Breast epithelium (tissue), 4 donors: ENCODE data around the gene SPATA16. TPM values are rescaled to one million over a fixed set of nuclear protein-coding genes. Genes with fewer than 3 reads are reported as not detected.
"Not testable (repeated sequence)": the region's sequence is repeated elsewhere in the genome, so short reads cannot be mapped to it uniquely, and the experiment has no call there.

ENCODE experiments used
- DNase-seq, 2 donors: peaks; one replicate each; pipeline ENCODE4 v3.0.0-alpha.2; 2019; ENCODE audit warnings: low spot score in 2 of 2
- H3K27ac ChIP-seq, 2 donors: fragments of 200-600 bp; sonication (generic) in 1 of 2; one replicate each; pipeline ENCODE4 v1.5.1; 2016 to 2019; ENCODE audit warnings: mild to moderate bottlenecking in 1 of 2
- H3K27me3 ChIP-seq, 2 donors: fragments of 200-600 bp; sonication (generic) in 1 of 2; one replicate each; pipeline versions ENCODE4 v1.5.1 to v1.6.0; 2017 to 2019; ENCODE audit warnings: control low read depth in 1 of 2, mild to moderate bottlenecking in 1 of 2
- H3K36me3 ChIP-seq: fragments of 200-600 bp; one replicate; pipeline ENCODE4 v1.5.1; 2019
- H3K4me1 ChIP-seq, 2 donors: fragments of 200-600 bp; sonication (generic); one replicate each; pipeline ENCODE4 v1.5.1; 2016 to 2019; ENCODE audit warnings: control low read depth in 1 of 2
- H3K4me3 ChIP-seq, 3 donors: fragments of 200-600 bp; sonication (generic); 1 replicate in 2 of 3; 2 replicates in 1 of 3; pipeline ENCODE4 v1.5.1; 2016 to 2019; ENCODE audit warnings: mild to moderate bottlenecking in 3 of 3, moderate library complexity in 2 of 3
- H3K9me3 ChIP-seq, 2 donors: fragments of 200-600 bp; sonication (generic) in 1 of 2; one replicate each; pipeline ENCODE4 v1.5.1; 2016 to 2019; ENCODE audit warnings: control low read depth in 1 of 2
- CTCF ChIP-seq, 3 donors: fragments of 450-650 bp; IDR thresholded peaks; one replicate each; pipeline ENCODE4 v1.5.1; 2016 to 2017; ENCODE audit warnings: antibody characterized with exemption in 3 of 3, mild to moderate bottlenecking in 3 of 3, moderate library complexity in 3 of 3
- POLR2A ChIP-seq: fragments of 450-650 bp; IDR thresholded peaks from one replicate; pipeline ENCODE4 v1.6.1; 2016; ENCODE audit warnings: antibody characterized with exemption, mild to moderate bottlenecking, moderate library complexity
- POLR2AphosphoS5 ChIP-seq, 3 donors: sonication (generic); formaldehyde crosslinking; IDR thresholded peaks; one replicate each; pipeline ENCODE4 v1.6.1; 2017; ENCODE audit warnings: antibody characterized with exemption in 3 of 3
- intact Hi-C: fragments of 100-400 bp; cut with DNase I; formaldehyde crosslinking; loops from one replicate; pipeline ENCODE4 v1.15.1; 2023; ENCODE audit warnings: low total_unique reads
- total RNA-seq, 3 donors: library from RNA; depleted of rRNA; stranded (reverse); fragments of >200 nt; gene quantifications; one replicate each; pipeline ENCODE4 v1.1.0, GENCODE V29; 2016

Gene SPATA16
- total RNA-seq, 3 donors from 2014 or later: not detected

GRCh38 chr3:172885704-172886103 lies 255.3 kb downstream of the SPATA16 start:
- intact Hi-C loops: no loop called here
- H3K36me3 ChIP-seq: no peaks in the 10 kb centered on the region
- no peaks in the 10 kb centered on the region for H3K4me1 ChIP-seq
- H3K27ac ChIP-seq: no peak overlapping the region
- no peak for DNase-seq
- no peak for TF ChIP-seq CTCF (IDR thresholded peaks at IDR 0.05)
- no peak for TF ChIP-seq POLR2A
- TF ChIP-seq POLR2AphosphoS5 (IDR thresholded peaks at IDR 0.05): no peak
- no peak overlapping the region for H3K4me3 ChIP-seq
- no peaks in the 10 kb centered on the region for H3K27me3 ChIP-seq
- peaks cover 0 to 5% of the 10 kb centered on the region in 2 donors for H3K9me3 ChIP-seq

GRCh38 chr3:172882563-172882962 lies 258.5 kb downstream of the SPATA16 start:
- DNase-seq: no peak
- Histone ChIP-seq H3K27ac (no peak overlapping the region), H3K36me3 (no peaks in the 10 kb centered on the region), H3K4me3 (no peak overlapping the region), H3K9me3 (peaks cover 2 to 12% of the 10 kb centered on the region in 2 donors), H3K27me3 (no peaks in the 10 kb centered on the region), H3K4me1 (no peaks in the 10 kb centered on the region)
- intact Hi-C loops: no loop called here
- TF ChIP-seq POLR2AphosphoS5 (IDR thresholded peaks at IDR 0.05) (no peak), POLR2A (no peak), CTCF (IDR thresholded peaks at IDR 0.05) (no peak)

GRCh38 chr3:172879381-172879780 lies 261.7 kb downstream of the SPATA16 start:
- H3K4me3 ChIP-seq, H3K36me3 ChIP-seq, H3K27ac ChIP-seq, H3K4me1 ChIP-seq, H3K27me3 ChIP-seq, DNase-seq, intact Hi-C loops: not testable (repeated sequence)
- peaks cover 2 to 12% of the 10 kb centered on the region in 2 donors for H3K9me3 ChIP-seq

DNA sequence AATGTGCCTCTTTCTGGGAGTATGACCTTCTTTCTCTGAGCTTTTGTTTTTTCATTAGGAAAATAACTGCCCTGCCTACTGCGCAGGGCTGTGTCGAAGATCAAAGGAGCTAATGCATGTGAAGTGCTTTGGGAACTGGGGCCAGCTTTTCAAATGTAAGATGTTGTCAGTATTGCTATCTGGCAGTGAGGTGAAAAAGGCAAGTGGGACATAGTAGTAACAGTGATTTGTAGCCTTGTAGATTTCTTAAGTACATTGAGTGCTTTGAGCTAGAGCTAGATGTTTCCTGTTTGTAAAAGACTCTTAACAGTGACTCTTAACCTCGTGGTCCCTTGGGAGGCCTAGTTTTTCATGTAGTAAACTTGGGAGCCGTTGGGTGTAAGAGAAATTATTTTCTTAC lies 264.0 kb downstream of the SPATA16 start:
- H3K27me3 ChIP-seq: no peaks in the 10 kb centered on the region
- H3K27ac ChIP-seq: no peak overlapping the region
- intact Hi-C loops: no loop called here
- H3K4me1 ChIP-seq: no peaks in the 10 kb centered on the region
- peaks cover 2 to 12% of the 10 kb centered on the region in 2 donors for H3K9me3 ChIP-seq
- no peaks in the 10 kb centered on the region for H3K36me3 ChIP-seq
- no peak for TF ChIP-seq POLR2A
- TF ChIP-seq POLR2AphosphoS5 (IDR thresholded peaks at IDR 0.05): no peak
- TF ChIP-seq CTCF (IDR thresholded peaks at IDR 0.05): no peak
- no peak overlapping the region for H3K4me3 ChIP-seq
- DNase-seq: no peak

DNA sequence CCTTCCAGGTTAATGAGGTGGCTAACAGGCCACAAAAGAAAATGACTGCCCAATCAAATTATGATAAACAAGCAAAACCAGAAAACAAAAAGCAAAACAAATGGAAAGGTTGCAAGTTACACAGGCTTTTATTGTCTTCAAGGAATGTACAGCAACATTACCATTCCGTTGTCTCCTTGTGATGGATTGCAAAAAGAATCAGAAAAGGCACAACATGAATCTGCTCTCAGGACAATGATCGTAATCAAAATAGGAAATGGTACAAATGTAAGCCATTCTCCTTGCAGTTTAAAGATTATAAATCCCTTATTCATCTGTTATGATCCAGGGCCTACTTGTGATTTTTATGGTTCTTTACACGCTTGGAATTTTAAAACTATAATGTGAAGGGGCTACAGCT lies 264.7 kb downstream of the SPATA16 start:
- TF ChIP-seq POLR2A: no peak
- TF ChIP-seq CTCF (IDR thresholded peaks at IDR 0.05): no peak
- TF ChIP-seq POLR2AphosphoS5 (IDR thresholded peaks at IDR 0.05): no peak
- intact Hi-C loops: no loop called here
- Histone ChIP-seq H3K27me3 (no peaks in the 10 kb centered on the region), H3K36me3 (no peaks in the 10 kb centered on the region), H3K4me3 (no peak overlapping the region), H3K4me1 (no peaks in the 10 kb centered on the region), H3K9me3 (peaks cover 2 to 10% of the 10 kb centered on the region in 2 donors), H3K27ac (no peak overlapping the region)
- no peak for DNase-seq

GRCh38 chr3:172875039-172875438 lies 266.0 kb downstream of the SPATA16 start:
- intact Hi-C loops: no loop called here
- DNase-seq: no peak
- H3K9me3 ChIP-seq: peaks cover 0 to 7% of the 10 kb centered on the region in 2 donors
- no peaks in the 10 kb centered on the region for H3K27me3 ChIP-seq
- H3K4me3 ChIP-seq: no peak overlapping the region
- no peak for TF ChIP-seq POLR2AphosphoS5 (IDR thresholded peaks at IDR 0.05)
- TF ChIP-seq POLR2A: no peak
- no peak for TF ChIP-seq CTCF (IDR thresholded peaks at IDR 0.05)
- peaks cover 0 to 2% of the 10 kb centered on the region in 2 donors for H3K4me1 ChIP-seq
- H3K27ac ChIP-seq: no peak overlapping the region
- no peaks in the 10 kb centered on the region for H3K36me3 ChIP-seq
